Aorta (tissue), 5 donors: Measurements from ENCODE around the gene MOB3B. TPM values are rescaled to one million over a fixed set of nuclear protein-coding genes. Genes with fewer than 3 reads are reported as not detected.

Experiments
- ATAC-seq: fragments of 200-7000 bp; cut with Tn5 transposase; one replicate; pipeline ENCODE4 v1.9.1; 2022; ENCODE audit warnings: moderate library complexity; ENCODE audit not compliant: low FRiP score
- DNase-seq, 2 donors: peaks; one replicate each; pipeline ENCODE4 v3.0.0-alpha.2; 2020
- H3K27ac ChIP-seq, 2 donors: one replicate each; pipeline ENCODE4 v1.5.1; 2013; ENCODE audit warnings: low read length in 2 of 2, mild to moderate bottlenecking in 2 of 2, moderate library complexity in 2 of 2, control low read depth in 1 of 2, inconsistent platforms in 1 of 2, low read depth in 1 of 2
- H3K27me3 ChIP-seq, 2 donors: one replicate each; pipeline ENCODE4 v1.6.1; 2013; ENCODE audit warnings: control low read depth in 1 of 2, low read length in 1 of 2, mild to moderate bottlenecking in 1 of 2, moderate library complexity in 1 of 2; ENCODE audit not compliant: insufficient read depth in 2 of 2, control insufficient read depth in 1 of 2
- H3K36me3 ChIP-seq, 2 donors: one replicate each; pipeline ENCODE4 v1.6.1; 2013; ENCODE audit warnings: control low read depth in 1 of 2, low read length in 1 of 2, mild to moderate bottlenecking in 1 of 2; ENCODE audit not compliant: insufficient read depth in 2 of 2, control insufficient read depth in 1 of 2
- H3K4me1 ChIP-seq, 2 donors: one replicate each; pipeline ENCODE4 v1.6.1; 2013; ENCODE audit warnings: low read length in 2 of 2, control low read depth in 1 of 2, mild to moderate bottlenecking in 1 of 2, moderate library complexity in 1 of 2; ENCODE audit not compliant: insufficient read depth in 2 of 2, control insufficient read depth in 1 of 2
- H3K4me3 ChIP-seq, 2 donors: one replicate each; pipeline ENCODE4 v1.5.1; 2013; ENCODE audit warnings: low read length in 2 of 2, control low read depth in 1 of 2, mild to moderate bottlenecking in 1 of 2
- H3K9me3 ChIP-seq: one replicate; pipeline ENCODE4 v1.6.1; 2013; ENCODE audit warnings: mild to moderate bottlenecking, low read length; ENCODE audit not compliant: control insufficient read depth
- WGBS, 2 donors: extraction: QIAGEN DNeasy Blood & Tissue Kit; methylation state at CpG; one replicate each; pipeline ENCODE4 v1.1.7; 2013; 5-methylcytosine and 5-hydroxymethylcytosine counted together
- intact Hi-C, 2 donors: fragments of 100-400 bp; cut with DNase I; formaldehyde crosslinking; loops; one replicate each; pipeline versions ENCODE4 v1.14.2 to v1.15.0; 2022
- polyA plus RNA-seq, 2 donors: library from polyadenylated mRNA; stranded (reverse); fragments of 200-250 nt; gene quantifications; one replicate each; pipeline ENCODE4 v1.2.3, GENCODE V29; 2013
- total RNA-seq, 2 donors: library from RNA; stranded (reverse); fragmentation: NEBNext Ultra II Directional; extraction: Animal tissue kit (Norgen Biotek cat#: 25700); gene quantifications; one replicate each; pipeline ENCODE4 v1.2.1, GENCODE V29; 2021
- donor health status: healthy with polysubstance abuse.
- donor health status: Bipolar disorder and iron deficiency.
- donor health status: DM: no; HTN: no; CAD: no.
- donor health status: DM: no; HTN: no; CAD: no.
- donor health status: DM: yes; HTN: yes; CAD: no.

MOB3B gene
- total and polyA plus RNA-seq, 4 donors, result 3.0 to 9.0 (median 5.8) TPM

DNA sequence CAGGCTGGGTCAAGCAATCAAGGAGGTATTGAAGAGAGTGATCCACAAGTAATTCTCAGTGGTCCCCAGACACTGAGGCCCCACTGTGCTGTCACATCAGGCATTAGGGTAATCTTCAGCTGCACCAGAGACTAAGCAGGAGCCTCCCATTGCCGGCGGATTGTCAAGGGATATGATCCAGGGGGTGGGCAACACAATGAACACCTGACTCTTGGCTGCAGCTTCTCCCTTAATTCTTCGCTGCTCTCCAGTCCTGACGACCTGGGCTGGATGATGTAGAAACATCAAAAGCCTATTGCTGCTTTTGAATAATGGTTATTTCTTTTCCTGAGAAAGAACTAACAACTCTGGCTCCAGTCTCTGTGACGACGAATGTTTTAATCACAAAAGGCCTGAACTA is 83.9 kb downstream of the MOB3B start:
- DNase-seq, result no peak
- H3K9me3 ChIP-seq, result no peaks in the 10 kb centered on the region
- intact Hi-C loops, result no loop called here
- ATAC-seq, result no peak
- peaks cover 0 to 2% of the 10 kb centered on the region in 2 donors for H3K4me1 ChIP-seq
- H3K27me3 ChIP-seq, result no peaks in the 10 kb centered on the region
- WGBS, 2 donors, result 83 to 89% methylated on average over 6 of the region's 6 CpGs
- H3K4me3 ChIP-seq, result no peak overlapping the region
- no peak overlapping the region for H3K27ac ChIP-seq
- no peaks in the 10 kb centered on the region for H3K36me3 ChIP-seq

DNA sequence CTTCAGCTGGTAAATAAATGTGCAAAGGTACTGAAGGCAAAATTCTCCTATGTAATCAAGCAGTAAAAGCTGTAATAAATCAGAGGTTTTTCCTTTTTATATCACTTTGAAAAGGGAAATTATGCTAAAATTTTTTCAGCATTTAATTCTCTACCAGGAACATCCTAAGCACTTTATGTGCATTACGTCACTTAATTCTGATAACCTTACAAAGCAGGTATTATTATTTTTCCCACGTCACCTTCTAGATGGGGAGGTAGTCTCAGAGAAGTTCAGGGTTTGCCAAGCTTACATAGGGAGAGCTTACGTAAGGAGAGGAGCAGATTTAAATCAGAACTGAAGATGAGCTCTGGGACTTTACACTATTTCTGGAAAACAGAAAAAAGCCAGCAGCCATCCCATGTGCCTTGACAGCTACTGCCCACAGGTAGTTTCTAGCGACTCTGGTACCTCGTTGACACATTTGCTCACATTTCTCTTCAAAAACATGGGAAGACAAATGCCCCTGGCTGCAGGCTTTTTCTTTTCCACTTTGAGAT is 84.5 kb downstream of the MOB3B start:
- Histone ChIP-seq H3K4me1 (peaks cover 0 to 2% of the 10 kb centered on the region in 2 donors), H3K36me3 (no peaks in the 10 kb centered on the region), H3K27ac (no peak overlapping the region), H3K9me3 (no peaks in the 10 kb centered on the region), H3K4me3 (no peak overlapping the region), H3K27me3 (no peaks in the 10 kb centered on the region)
- ATAC-seq (no peak), DNase-seq (no peak)
- WGBS, 2 donors, result 92% methylated on average over 5 of the region's 5 CpGs
- intact Hi-C loops, result no loop called here

- WGBS, 2 donors, result 71 to 83% methylated on average over 4 of the region's 4 CpGs
These were observed 87.2 kb downstream of the MOB3B start for GRCh38 chr9:27442464-27442863.

DNA sequence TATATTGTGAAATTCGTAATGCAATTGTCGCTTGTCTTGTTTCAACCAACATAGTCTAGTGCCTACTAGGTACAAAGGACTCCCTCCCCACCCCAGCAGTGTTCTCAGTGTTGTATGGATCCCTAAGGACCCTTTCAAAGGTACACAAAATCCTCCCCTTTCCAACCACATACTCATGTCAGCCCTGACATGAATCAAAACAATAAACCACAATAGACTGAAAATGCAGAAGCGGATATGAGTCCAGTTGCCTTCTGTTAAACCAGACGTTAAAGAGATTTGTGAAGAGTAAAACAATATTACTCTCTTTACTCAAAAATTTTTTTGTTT is 87.9 kb downstream of the MOB3B start:
- no peaks in the 10 kb centered on the region for H3K27me3 ChIP-seq
- H3K36me3 ChIP-seq, result peaks cover 0 to 7% of the 10 kb centered on the region in 2 donors
- H3K9me3 ChIP-seq, result no peaks in the 10 kb centered on the region
- DNase-seq, result no peak
- H3K4me1 ChIP-seq, result peaks cover 0 to 2% of the 10 kb centered on the region in 2 donors
- intact Hi-C loops, result no loop called here
- 94 to 96% methylated on average over 4 of the region's 4 CpGs for WGBS, 2 donors
- H3K27ac ChIP-seq, result no peak overlapping the region
- ATAC-seq, result no peak
- H3K4me3 ChIP-seq, result no peak overlapping the region

More at GRCh38 chr9:27442464-27442863, 87.2 kb downstream of the MOB3B start:
- no peaks in the 10 kb centered on the region for H3K27me3 ChIP-seq
- H3K36me3 ChIP-seq, result peaks cover 0 to 7% of the 10 kb centered on the region in 2 donors
- H3K4me3 ChIP-seq, result no peak overlapping the region
- ATAC-seq, result no peak
- intact Hi-C loops, result no loop called here
- DNase-seq, result no peak
- H3K4me1 ChIP-seq, result peaks cover 0 to 2% of the 10 kb centered on the region in 2 donors
- no peak overlapping the region for H3K27ac ChIP-seq
- H3K9me3 ChIP-seq, result no peaks in the 10 kb centered on the region

GRCh38 chr9:27440888-27441740 is 88.5 kb downstream of the MOB3B start:
- WGBS, 2 donors, result 81 to 84% methylated on average over 5 of the region's 5 CpGs
- no peaks in the 10 kb centered on the region for H3K27me3 ChIP-seq
- no peak overlapping the region for H3K27ac ChIP-seq
- intact Hi-C loops, result no loop called here
- DNase-seq, result no peak
- H3K9me3 ChIP-seq, result no peaks in the 10 kb centered on the region
- peaks cover 0 to 7% of the 10 kb centered on the region in 2 donors for H3K36me3 ChIP-seq
- peaks cover 0 to 2% of the 10 kb centered on the region in 2 donors for H3K4me1 ChIP-seq
- ATAC-seq, result no peak
- H3K4me3 ChIP-seq, result no peak overlapping the region

DNA sequence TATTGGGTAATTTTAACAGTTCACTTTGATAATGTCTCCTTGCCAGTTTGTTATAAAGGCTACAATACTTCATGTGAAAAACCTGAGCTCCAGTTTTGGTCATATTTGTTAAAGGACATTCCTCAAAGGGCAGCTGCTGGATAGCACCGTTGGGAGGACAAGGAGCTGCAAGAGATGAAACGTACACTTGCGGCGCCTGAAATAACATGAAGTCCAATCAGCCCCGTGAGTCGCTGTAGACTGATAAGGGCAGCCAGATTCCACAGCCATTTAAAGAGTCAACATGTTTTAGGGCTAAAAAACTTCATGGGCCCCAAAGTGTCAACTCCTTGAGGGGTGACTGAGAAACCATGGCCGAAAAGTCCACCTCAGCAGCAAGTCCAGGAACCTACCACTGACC is 91.1 kb downstream of the MOB3B start:
- H3K4me3 ChIP-seq, result no peak overlapping the region
- no peak for ATAC-seq
- H3K9me3 ChIP-seq, result no peaks in the 10 kb centered on the region
- intact Hi-C loops, result no loop called here
- no peaks in the 10 kb centered on the region for H3K27me3 ChIP-seq
- no peak for DNase-seq
- H3K4me1 ChIP-seq, result peaks cover 2 to 6% of the 10 kb centered on the region in 2 donors
- no peak overlapping the region for H3K27ac ChIP-seq
- 71 to 76% methylated on average over 7 of the region's 7 CpGs for WGBS, 2 donors
- peaks cover 0 to 7% of the 10 kb centered on the region in 2 donors for H3K36me3 ChIP-seq

DNA sequence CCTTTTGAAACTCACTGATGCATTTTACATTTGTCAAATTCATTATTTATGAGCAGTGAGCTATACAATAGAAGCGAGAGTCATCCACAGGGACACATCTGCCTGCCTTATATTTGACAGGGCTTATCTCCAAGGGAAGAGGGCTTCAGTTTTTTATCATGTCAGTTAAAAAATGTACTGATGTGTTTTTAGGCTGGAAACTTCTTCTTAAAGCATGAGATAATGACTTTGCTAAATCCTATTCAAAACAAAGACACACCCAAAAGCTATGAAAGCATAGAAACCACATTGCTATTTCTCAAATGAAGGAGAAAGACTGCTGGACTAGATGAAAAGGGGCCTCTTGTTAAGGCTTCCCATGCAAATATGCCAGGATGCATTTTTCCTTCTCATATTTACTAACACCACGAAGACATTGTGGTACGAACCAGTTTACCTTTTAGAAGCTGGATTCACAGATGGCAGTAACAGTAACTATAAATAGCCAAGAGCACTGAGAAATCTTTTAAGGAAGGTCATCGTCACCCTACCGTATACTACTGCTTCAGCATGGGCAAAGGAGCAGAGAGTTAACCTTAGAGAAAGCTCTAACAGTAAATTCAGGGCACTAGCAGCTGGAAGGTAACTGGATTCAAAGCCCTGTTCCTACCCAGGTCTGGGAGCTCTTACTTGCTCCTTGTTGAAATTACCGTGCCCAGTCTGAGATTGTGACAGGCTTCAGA is 91.8 kb downstream of the MOB3B start:
- H3K4me1 ChIP-seq, result peaks cover 0 to 6% of the 10 kb centered on the region in 2 donors
- ATAC-seq (no peak), DNase-seq (no peak)
- H3K4me3 ChIP-seq, result no peak overlapping the region
- no peak overlapping the region for H3K27ac ChIP-seq
- no peaks in the 10 kb centered on the region for H3K27me3 ChIP-seq
- 95 to 96% methylated on average over 6 of the region's 6 CpGs for WGBS, 2 donors
- H3K9me3 ChIP-seq, result no peaks in the 10 kb centered on the region
- intact Hi-C loops, result no loop called here
- peaks cover 0 to 7% of the 10 kb centered on the region in 2 donors for H3K36me3 ChIP-seq

DNA sequence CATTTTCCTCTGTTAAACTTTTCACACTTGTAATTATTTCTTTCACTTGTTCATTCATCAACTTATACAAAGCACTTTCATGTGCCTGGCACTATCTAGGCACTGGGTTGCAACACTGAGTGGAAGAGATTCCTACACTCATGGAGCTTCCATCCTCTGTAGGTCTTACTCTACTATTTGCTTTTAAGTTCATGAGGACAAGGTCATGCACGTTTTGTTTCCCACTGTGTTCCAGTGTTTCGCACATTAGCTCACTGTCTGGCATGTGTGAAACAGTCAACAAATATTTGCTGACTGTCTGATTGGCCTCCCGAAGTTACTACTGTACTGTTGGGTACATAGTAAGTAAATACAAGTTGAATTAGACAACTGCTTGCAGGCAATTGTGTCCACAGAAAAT is 93.4 kb downstream of the MOB3B start:
- 85 to 92% methylated on average over 3 of the region's 3 CpGs for WGBS, 2 donors
- no peak for ATAC-seq
- peaks cover 5 to 6% of the 10 kb centered on the region in 2 donors for H3K4me1 ChIP-seq

More for the DNA sequence above, 93.4 kb downstream of the MOB3B start:
- Histone ChIP-seq H3K9me3 (no peaks in the 10 kb centered on the region), H3K27me3 (no peaks in the 10 kb centered on the region), H3K4me3 (no peak overlapping the region), H3K27ac (no peak overlapping the region), H3K36me3 (peaks cover 0 to 8% of the 10 kb centered on the region in 2 donors)
- intact Hi-C loops, result no loop called here
- DNase-seq, result no peak
